Liver (tissue), 3 donors: ENCODE data around the gene CELF4.

Experiments used
- RAD21 ChIP-seq, 2 donors: IDR thresholded peaks; 2 replicates each; pipeline ENCODE4 v1.6.1; 2016; ENCODE audit warnings: antibody characterized with exemption in 2 of 2, mild to moderate bottlenecking in 2 of 2
- TAF1 ChIP-seq: conservative IDR thresholded peaks from 2 replicates; pipeline ENCODE4 v1.6.1; 2016; ENCODE audit warnings: antibody characterized with exemption, mild to moderate bottlenecking
- YY1 ChIP-seq: IDR thresholded peaks from 2 replicates; pipeline ENCODE4 v1.6.1; 2016; ENCODE audit warnings: antibody characterized with exemption, mild to moderate bottlenecking
- TF ChIP-seq, protein P1 (sequence below): fragments of 150-350 bp; IDR thresholded peaks from 2 replicates; pipeline ENCODE4 v1.5.1; 2017; ENCODE audit warnings: improper control_type of control experiment, low read depth, low read length; ENCODE audit not compliant: missing input control
- TF ChIP-seq, protein P2 (sequence below): IDR thresholded peaks from 2 replicates; pipeline ENCODE4 v1.6.1; 2016; ENCODE audit warnings: antibody characterized with exemption
- TF ChIP-seq, protein P3 (sequence below): IDR thresholded peaks from 2 replicates; pipeline ENCODE4 v1.6.1; 2016; ENCODE audit warnings: antibody characterized with exemption, mild to moderate bottlenecking
- TF ChIP-seq, protein P4 (sequence below): IDR thresholded peaks from 2 replicates; pipeline ENCODE4 v1.6.1; 2016; ENCODE audit warnings: antibody characterized with exemption
- donor health status: healthy.
- donor health status: healthy.

- TF ChIP-seq, protein P1, sequence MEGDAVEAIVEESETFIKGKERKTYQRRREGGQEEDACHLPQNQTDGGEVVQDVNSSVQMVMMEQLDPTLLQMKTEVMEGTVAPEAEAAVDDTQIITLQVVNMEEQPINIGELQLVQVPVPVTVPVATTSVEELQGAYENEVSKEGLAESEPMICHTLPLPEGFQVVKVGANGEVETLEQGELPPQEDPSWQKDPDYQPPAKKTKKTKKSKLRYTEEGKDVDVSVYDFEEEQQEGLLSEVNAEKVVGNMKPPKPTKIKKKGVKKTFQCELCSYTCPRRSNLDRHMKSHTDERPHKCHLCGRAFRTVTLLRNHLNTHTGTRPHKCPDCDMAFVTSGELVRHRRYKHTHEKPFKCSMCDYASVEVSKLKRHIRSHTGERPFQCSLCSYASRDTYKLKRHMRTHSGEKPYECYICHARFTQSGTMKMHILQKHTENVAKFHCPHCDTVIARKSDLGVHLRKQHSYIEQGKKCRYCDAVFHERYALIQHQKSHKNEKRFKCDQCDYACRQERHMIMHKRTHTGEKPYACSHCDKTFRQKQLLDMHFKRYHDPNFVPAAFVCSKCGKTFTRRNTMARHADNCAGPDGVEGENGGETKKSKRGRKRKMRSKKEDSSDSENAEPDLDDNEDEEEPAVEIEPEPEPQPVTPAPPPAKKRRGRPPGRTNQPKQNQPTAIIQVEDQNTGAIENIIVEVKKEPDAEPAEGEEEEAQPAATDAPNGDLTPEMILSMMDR, result no peak
- TF ChIP-seq, protein P2, sequence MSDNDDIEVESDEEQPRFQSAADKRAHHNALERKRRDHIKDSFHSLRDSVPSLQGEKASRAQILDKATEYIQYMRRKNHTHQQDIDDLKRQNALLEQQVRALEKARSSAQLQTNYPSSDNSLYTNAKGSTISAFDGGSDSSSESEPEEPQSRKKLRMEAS, result no peak
- TF ChIP-seq RAD21 (IDR thresholded peaks at IDR 0.05), result no peak
- no peak for TF ChIP-seq YY1
- TF ChIP-seq, protein P3, sequence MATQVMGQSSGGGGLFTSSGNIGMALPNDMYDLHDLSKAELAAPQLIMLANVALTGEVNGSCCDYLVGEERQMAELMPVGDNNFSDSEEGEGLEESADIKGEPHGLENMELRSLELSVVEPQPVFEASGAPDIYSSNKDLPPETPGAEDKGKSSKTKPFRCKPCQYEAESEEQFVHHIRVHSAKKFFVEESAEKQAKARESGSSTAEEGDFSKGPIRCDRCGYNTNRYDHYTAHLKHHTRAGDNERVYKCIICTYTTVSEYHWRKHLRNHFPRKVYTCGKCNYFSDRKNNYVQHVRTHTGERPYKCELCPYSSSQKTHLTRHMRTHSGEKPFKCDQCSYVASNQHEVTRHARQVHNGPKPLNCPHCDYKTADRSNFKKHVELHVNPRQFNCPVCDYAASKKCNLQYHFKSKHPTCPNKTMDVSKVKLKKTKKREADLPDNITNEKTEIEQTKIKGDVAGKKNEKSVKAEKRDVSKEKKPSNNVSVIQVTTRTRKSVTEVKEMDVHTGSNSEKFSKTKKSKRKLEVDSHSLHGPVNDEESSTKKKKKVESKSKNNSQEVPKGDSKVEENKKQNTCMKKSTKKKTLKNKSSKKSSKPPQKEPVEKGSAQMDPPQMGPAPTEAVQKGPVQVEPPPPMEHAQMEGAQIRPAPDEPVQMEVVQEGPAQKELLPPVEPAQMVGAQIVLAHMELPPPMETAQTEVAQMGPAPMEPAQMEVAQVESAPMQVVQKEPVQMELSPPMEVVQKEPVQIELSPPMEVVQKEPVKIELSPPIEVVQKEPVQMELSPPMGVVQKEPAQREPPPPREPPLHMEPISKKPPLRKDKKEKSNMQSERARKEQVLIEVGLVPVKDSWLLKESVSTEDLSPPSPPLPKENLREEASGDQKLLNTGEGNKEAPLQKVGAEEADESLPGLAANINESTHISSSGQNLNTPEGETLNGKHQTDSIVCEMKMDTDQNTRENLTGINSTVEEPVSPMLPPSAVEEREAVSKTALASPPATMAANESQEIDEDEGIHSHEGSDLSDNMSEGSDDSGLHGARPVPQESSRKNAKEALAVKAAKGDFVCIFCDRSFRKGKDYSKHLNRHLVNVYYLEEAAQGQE, result no peak
- TF ChIP-seq, protein P4, sequence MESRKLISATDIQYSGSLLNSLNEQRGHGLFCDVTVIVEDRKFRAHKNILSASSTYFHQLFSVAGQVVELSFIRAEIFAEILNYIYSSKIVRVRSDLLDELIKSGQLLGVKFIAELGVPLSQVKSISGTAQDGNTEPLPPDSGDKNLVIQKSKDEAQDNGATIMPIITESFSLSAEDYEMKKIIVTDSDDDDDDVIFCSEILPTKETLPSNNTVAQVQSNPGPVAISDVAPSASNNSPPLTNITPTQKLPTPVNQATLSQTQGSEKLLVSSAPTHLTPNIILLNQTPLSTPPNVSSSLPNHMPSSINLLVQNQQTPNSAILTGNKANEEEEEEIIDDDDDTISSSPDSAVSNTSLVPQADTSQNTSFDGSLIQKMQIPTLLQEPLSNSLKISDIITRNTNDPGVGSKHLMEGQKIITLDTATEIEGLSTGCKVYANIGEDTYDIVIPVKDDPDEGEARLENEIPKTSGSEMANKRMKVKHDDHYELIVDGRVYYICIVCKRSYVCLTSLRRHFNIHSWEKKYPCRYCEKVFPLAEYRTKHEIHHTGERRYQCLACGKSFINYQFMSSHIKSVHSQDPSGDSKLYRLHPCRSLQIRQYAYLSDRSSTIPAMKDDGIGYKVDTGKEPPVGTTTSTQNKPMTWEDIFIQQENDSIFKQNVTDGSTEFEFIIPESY, result no peak
- no peak for TF ChIP-seq TAF1
Observed at GRCh38 chr18:37396971-37397720, 168.5 kb downstream of the CELF4 start.
